Subcutaneous abdominal adipose tissue (tissue), 5 donors: ENCODE results near the gene PNRC1.
"Not testable (repeated sequence)": the region's sequence is repeated elsewhere in the genome, so short reads cannot be mapped to it uniquely, and the experiment has no call there.

ENCODE experiments used
- H3K27ac ChIP-seq: one replicate; pipeline ENCODE4 v1.7.0; 2013; ENCODE audit warnings: low read depth, mild to moderate bottlenecking, inconsistent platforms, low read length, moderate library complexity
- H3K27me3 ChIP-seq, 5 donors: one replicate each; pipeline ENCODE4 v1.7.0; 2013; ENCODE audit warnings: low read length in 5 of 5, inconsistent platforms in 1 of 5; ENCODE audit not compliant: control insufficient read depth in 5 of 5, insufficient read depth in 4 of 5
- H3K36me3 ChIP-seq, 5 donors: one replicate each; pipeline ENCODE4 v1.7.0; 2013; ENCODE audit warnings: low read length in 5 of 5; ENCODE audit not compliant: control insufficient read depth in 5 of 5, insufficient read depth in 5 of 5
- H3K4me1 ChIP-seq, 5 donors: one replicate each; pipeline ENCODE4 v1.7.0; 2013; ENCODE audit warnings: low read length in 5 of 5, mild to moderate bottlenecking in 3 of 5, moderate library complexity in 1 of 5; ENCODE audit not compliant: control insufficient read depth in 5 of 5, insufficient read depth in 5 of 5
- H3K4me3 ChIP-seq, 5 donors: one replicate each; pipeline ENCODE4 v1.7.0; 2013; ENCODE audit warnings: low read length in 5 of 5, low read depth in 1 of 5
- H3K9ac ChIP-seq, 5 donors: one replicate each; pipeline ENCODE4 v1.7.0; 2013; ENCODE audit warnings: low read length in 5 of 5, mild to moderate bottlenecking in 4 of 5, moderate library complexity in 3 of 5
- H3K9me3 ChIP-seq, 5 donors: one replicate each; pipeline ENCODE4 v1.7.0; 2013; ENCODE audit warnings: low read length in 5 of 5; ENCODE audit not compliant: control insufficient read depth in 5 of 5
- donor health status: healthy.
- donor health status: healthy.
- donor health status: healthy.
- donor health status: healthy.
- donor health status: healthy.

The PNRC1 gene

GRCh38 chr6:89057759-89058158 is 22.8 kb upstream of the PNRC1 start:
- Histone ChIP-seq H3K9ac (no peak overlapping the region), H3K27ac (no peak overlapping the region), H3K36me3 (no peaks in the 10 kb centered on the region), H3K4me1 (no peaks in the 10 kb centered on the region), H3K4me3 (no peak overlapping the region), H3K27me3 (no peaks in the 10 kb centered on the region), H3K9me3 (no peaks in the 10 kb centered on the region)

- Histone ChIP-seq H3K27me3 (no peaks in the 10 kb centered on the region), H3K9me3 (no peaks in the 10 kb centered on the region), H3K36me3 (no peaks in the 10 kb centered on the region)
These were observed 21.9 kb upstream of the PNRC1 start for GRCh38 chr6:89058627-89059026.

GRCh38 chr6:89059227-89059626 is 21.3 kb upstream of the PNRC1 start:
- Histone ChIP-seq H3K4me1 (no peaks in the 10 kb centered on the region), H3K36me3 (no peaks in the 10 kb centered on the region), H3K9me3 (no peaks in the 10 kb centered on the region), H3K27ac (no peak overlapping the region), H3K9ac (no peak overlapping the region), H3K4me3 (no peak overlapping the region), H3K27me3 (no peaks in the 10 kb centered on the region)

More at GRCh38 chr6:89058627-89059026, 21.9 kb upstream of the PNRC1 start:
- no peak overlapping the region for H3K27ac ChIP-seq
- no peak overlapping the region for H3K9ac ChIP-seq
- no peak overlapping the region for H3K4me3 ChIP-seq
- no peaks in the 10 kb centered on the region for H3K4me1 ChIP-seq

- no peak overlapping the region for H3K4me3 ChIP-seq
- no peaks in the 10 kb centered on the region for H3K9me3 ChIP-seq
- no peaks in the 10 kb centered on the region for H3K4me1 ChIP-seq
- H3K36me3 ChIP-seq, result no peaks in the 10 kb centered on the region
- H3K27ac ChIP-seq, result no peak overlapping the region
- no peaks in the 10 kb centered on the region for H3K27me3 ChIP-seq
- no peak overlapping the region for H3K9ac ChIP-seq
These were observed 16.7 kb upstream of the PNRC1 start for GRCh38 chr6:89063881-89064280.

GRCh38 chr6:89064931-89065330 is 15.6 kb upstream of the PNRC1 start:
- not testable (repeated sequence) for H3K4me1 ChIP-seq, H3K36me3 ChIP-seq, H3K9ac ChIP-seq, H3K27me3 ChIP-seq, H3K9me3 ChIP-seq, H3K4me3 ChIP-seq, H3K27ac ChIP-seq

- H3K9ac ChIP-seq, H3K36me3 ChIP-seq, H3K27ac ChIP-seq, H3K27me3 ChIP-seq, H3K4me1 ChIP-seq, H3K9me3 ChIP-seq, H3K4me3 ChIP-seq: not testable (repeated sequence)
These were observed 14.4 kb upstream of the PNRC1 start for GRCh38 chr6:89066121-89066520.

GRCh38 chr6:89066940-89067646 is 13.5 kb upstream of the PNRC1 start:
- no peak overlapping the region for H3K4me3 ChIP-seq
- no peak overlapping the region for H3K9ac ChIP-seq
- H3K27me3 ChIP-seq, result no peaks in the 10 kb centered on the region
- no peak overlapping the region for H3K27ac ChIP-seq
- H3K36me3 ChIP-seq, result no peaks in the 10 kb centered on the region
- no peaks in the 10 kb centered on the region for H3K9me3 ChIP-seq
- H3K4me1 ChIP-seq, result no peaks in the 10 kb centered on the region

- H3K4me3 ChIP-seq, result no peak overlapping the region
- no peak overlapping the region for H3K9ac ChIP-seq
- no peak overlapping the region for H3K27ac ChIP-seq
- H3K36me3 ChIP-seq, result no peaks in the 10 kb centered on the region
- no peaks in the 10 kb centered on the region for H3K4me1 ChIP-seq
- no peaks in the 10 kb centered on the region for H3K9me3 ChIP-seq
- H3K27me3 ChIP-seq, result no peaks in the 10 kb centered on the region
These were observed 12.8 kb upstream of the PNRC1 start for GRCh38 chr6:89067796-89068195.

- H3K27ac ChIP-seq, result no peak overlapping the region
These were observed 11.9 kb upstream of the PNRC1 start for GRCh38 chr6:89068695-89069094.

GRCh38 chr6:89069536-89070163 is 10.9 kb upstream of the PNRC1 start:
- no peak overlapping the region for H3K27ac ChIP-seq
- H3K36me3 ChIP-seq, result no peaks in the 10 kb centered on the region
- H3K27me3 ChIP-seq, result no peaks in the 10 kb centered on the region
- H3K9me3 ChIP-seq, result no peaks in the 10 kb centered on the region
- no peak overlapping the region for H3K9ac ChIP-seq
- H3K4me1 ChIP-seq, result no peaks in the 10 kb centered on the region
- no peak overlapping the region for H3K4me3 ChIP-seq

More at GRCh38 chr6:89068695-89069094, 11.9 kb upstream of the PNRC1 start:
- H3K4me1 ChIP-seq, result no peaks in the 10 kb centered on the region
- no peak overlapping the region for H3K9ac ChIP-seq
- H3K9me3 ChIP-seq, result no peaks in the 10 kb centered on the region
- H3K27me3 ChIP-seq, result no peaks in the 10 kb centered on the region
- no peaks in the 10 kb centered on the region for H3K36me3 ChIP-seq
- no peak overlapping the region for H3K4me3 ChIP-seq
